HG02763 (cell line): ENCODE data around the gene ZFR2.
"Not testable (repeated sequence)": the region's sequence is repeated elsewhere in the genome, so short reads cannot be mapped to it uniquely, and the experiment has no call there.

Experiments used
- ATAC-seq: cut with Tn5 transposase; IDR thresholded peaks from one replicate; pipeline ENCODE4 v1.9.1; 2021; ENCODE audit warnings: mild to moderate bottlenecking, moderate library complexity; ENCODE audit not compliant: unreplicated experiment

The ZFR2 gene

DNA sequence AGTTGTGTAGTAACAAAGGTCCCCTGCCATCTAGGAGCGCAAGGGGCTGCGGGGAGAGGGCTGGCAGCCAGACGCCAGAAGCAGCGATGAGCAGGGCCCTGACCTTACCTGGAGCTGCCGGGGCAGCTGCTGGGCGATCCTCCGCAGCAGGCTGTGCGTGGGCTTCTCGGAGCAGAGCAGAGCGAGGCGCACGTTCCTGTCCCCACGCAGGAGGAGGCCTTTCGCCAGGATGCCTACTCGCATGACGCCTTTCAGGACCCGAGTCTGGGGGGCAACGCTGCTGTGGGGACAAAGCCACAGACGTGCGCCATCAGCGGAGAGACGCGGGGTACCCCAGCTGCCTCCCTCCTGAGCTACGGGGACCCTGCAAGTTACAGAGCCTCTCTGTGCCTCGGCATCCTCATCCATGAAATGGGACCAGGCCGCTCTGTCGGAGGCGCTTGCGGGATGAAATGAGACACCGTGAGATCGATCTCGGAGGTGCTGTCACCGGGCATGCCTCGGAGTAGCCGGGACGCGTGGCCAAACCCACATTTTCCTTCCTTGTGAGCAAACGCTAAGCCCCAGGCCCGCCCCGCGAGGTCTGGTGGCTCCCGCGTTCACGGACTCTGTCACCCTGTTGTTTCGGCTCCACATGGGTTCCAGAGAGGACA lies 52.1 kb downstream of the ZFR2 start:
- ATAC-seq, result no peak

GRCh38 chr19:3816148-3816547 lies 52.7 kb downstream of the ZFR2 start:
- not testable (repeated sequence) for ATAC-seq

DNA sequence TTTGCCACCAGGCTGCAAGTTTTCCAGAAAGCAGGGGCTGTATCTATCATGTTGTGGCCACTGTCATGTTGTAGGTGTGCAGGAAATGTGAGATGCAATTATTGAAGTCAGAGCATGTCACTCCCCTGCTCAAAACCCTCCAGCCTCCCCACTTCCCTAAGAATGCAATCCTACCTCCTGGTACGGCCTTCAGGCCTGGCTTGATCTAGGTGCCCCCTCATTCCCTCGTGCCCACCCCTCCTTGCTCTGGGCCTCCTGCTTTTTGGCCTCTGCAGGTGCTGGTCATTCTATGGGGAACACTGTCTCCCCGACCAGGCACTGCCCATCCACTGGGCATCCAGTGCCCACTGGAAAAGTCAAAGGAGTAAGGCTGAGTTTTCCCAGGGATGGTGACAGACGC lies 54.2 kb downstream of the ZFR2 start:
- no peak for ATAC-seq

- no peak for ATAC-seq
These were observed 55.1 kb downstream of the ZFR2 start for GRCh38 chr19:3813473-3814392.

- ATAC-seq, result no peak
These were observed 58.0 kb downstream of the ZFR2 start for GRCh38 chr19:3810708-3811355.

DNA sequence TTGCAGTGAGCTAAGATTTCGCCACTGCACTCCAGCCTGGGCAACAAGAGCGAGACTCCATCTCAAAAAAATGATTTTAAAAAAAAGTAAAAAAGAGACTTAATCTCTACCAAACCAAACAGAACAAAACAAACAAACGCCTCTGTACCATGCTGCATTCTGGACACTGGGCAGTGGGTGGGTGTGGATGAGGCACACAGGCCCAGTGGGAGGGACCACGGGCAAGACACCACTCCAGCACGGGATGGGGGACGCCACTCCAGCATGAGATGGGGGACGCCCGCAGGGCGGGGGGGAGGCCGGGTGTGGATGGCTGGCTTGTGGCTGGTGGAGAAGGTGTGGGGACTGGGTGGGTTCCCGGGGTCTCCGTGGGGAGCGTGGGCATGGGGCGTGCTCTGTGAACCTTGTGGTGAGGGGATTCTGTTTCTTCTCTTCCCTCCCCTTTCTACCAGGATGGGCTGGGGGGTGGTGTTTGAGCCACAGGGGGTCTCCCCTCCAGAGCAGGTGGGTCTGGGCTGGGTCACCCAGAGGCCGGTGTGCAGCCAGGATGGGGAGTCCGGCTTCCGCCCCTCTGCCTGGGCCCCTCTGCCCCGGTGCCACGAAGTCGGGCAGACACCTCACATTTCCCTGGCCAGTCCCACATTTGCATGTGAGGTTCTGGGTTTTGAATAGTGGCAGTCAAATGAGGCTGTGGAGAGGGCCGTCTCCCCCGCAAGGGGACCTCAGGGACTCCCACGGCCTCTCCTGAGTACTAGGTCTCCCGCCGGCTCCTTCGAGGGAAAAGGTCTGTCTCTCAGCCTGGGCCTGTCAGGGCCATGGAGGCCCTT lies 58.7 kb downstream of the ZFR2 start:
- no peak for ATAC-seq

GRCh38 chr19:3808420-3809143 lies 60.3 kb downstream of the ZFR2 start:
- ATAC-seq, result no peak

- no peak for ATAC-seq
These were observed 61.1 kb downstream of the ZFR2 start for GRCh38 chr19:3807574-3808354.

- ATAC-seq, result no peak
These were observed 61.7 kb downstream of the ZFR2 start for GRCh38 chr19:3807131-3807480.

DNA sequence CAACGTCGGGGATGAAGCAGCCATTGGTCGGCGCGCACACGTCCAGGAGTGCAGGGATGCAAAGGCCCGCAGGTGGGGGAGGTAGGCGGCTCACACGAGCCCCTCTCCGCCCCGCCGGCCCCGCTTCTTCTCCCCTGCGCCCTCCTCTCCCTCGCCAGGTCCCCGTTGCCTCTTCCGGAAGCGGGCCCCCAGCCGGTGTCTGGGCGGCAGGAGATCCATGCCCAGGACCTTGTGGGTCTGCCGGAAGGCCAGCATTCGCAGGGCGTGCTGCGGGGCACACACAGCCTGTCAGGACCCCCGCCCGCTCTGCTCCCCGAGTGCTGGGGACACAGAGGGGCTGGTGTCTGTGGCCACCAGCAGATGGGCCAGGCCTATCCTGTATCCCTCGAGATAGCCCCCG lies 63.0 kb downstream of the ZFR2 start:
- no peak for ATAC-seq

- ATAC-seq, result no peak
These were observed 64.4 kb downstream of the ZFR2 start for GRCh38 chr19:3804429-3804828.

- no peak for ATAC-seq
These were observed 64.9 kb downstream of the ZFR2 start for GRCh38 chr19:3803986-3804385.

GRCh38 chr19:3803114-3803888 lies 65.5 kb downstream of the ZFR2 start:
- ATAC-seq, result no peak

GRCh38 chr19:3801412-3802096 lies 67.3 kb downstream of the ZFR2 start:
- no peak for ATAC-seq

GRCh38 chr19:3800996-3801395 lies 67.8 kb downstream of the ZFR2 start:
- ATAC-seq, result no peak

DNA sequence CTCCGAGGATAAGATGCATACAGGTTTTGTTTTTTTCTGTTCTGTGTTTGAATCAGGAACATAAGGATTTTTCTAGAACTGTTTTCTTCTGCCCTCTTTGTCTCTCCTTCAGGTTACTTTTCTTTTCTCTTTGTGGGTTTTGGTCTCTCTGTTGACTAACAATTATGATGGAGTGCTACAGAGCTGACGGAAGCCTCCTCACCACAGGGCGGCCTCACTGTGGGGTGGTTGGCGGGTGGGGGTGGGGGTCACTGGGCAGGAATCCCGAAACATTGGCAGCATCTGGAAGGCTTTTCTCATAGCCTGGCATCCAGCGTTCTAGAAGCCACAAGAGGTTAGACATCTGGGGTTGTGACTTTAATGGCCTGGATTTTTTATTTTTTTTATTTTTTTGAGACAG lies 70.7 kb downstream of the ZFR2 start:
- no peak for ATAC-seq

DNA sequence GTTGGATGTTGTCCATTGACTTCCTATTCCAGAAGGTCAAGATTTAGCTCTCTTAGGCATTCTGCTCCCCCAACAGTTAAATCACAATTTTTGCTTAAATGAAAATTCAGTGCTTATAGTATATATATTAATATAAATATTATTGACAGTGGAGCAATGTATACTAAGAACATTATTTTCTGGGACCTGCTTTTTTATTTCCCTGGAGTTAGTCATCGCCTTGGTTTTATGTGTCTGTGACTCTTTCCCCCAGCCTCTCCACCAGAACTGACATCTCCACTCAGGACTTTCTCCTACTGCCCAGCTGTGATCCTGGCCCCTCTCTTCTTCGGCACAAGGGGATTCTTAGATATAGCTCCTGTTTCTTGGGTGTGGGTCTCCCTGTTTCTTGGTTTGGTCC lies 72.5 kb downstream of the ZFR2 start:
- ATAC-seq, result no peak

DNA sequence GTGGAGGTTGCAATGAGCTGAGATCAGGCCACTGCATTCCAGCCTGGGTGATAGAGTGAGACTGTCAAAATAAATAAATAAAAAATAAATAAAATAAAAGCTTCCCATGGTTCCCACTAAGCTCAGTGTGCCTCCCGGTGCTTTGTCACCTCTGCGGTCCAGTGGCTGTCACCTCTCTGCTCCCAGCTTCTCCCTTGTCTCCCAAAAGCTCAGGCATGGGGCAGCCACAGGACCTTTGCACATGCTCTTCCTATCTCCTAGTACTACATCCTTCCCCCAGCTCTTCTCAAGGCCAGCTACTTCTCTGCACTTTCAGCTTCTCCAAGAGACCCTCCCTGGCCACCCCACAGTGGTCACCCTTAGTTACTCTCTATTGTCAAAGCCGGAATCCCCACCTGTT lies 75.0 kb downstream of the ZFR2 start:
- ATAC-seq, result no peak
